ENCODE measurements around the gene NUTM2A. TPM values are rescaled to one million over a fixed set of nuclear protein-coding genes. Genes with fewer than 3 reads are reported as not detected.
"Not testable (repeated sequence)": the region's sequence is repeated elsewhere in the genome, so short reads cannot be mapped to it uniquely, and the experiment has no call there.

Gene NUTM2A
- total RNA-seq, 1 donor from 2014 or later: 0.59 TPM

DNA sequence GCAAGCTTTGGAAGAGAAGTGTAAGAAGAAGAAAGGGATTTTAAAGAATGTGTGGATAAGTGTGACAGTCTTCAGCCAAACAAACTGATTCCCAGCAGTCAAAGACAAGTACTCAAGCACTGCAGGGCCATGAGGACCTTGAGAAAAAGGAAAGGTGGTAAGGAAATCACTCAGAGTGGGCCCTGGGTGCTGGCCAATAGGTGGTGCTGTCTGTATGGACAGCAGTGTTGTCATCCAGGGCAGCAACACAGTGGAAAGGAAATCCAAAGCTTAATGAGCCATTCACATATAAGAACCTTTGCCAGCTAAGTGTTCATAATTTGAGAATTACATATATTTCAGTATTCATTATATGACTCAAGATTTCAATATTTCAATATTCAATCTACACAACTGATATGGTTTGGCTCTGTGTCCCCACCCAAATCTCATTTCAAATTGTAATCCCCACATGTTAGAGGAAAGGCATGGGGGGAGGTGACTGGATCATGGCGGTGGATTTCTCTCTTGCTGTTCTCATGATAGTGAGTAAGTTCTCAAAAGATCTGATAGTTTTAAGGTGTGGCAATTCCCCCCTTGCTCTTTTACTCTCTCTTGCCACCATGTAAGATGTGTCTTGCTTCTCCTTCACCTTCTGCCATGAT, 55.6 kb downstream of the NUTM2A start:
- not testable (repeated sequence) for DNase-seq

Other genes starting within 250 kb of the NUTM2A start
- gene FAM25A, start 205.2 kb upstream of the NUTM2A start, total RNA-seq: 16.3 TPM
- 134 TPM for gene GLUD1, start 130.6 kb upstream of the NUTM2A start, total RNA-seq
- 37.9 TPM for gene SHLD2, start 130.2 kb upstream of the NUTM2A start, total RNA-seq
- 2.8 TPM for gene NUTM2D, start 132.3 kb downstream of the NUTM2A start, total RNA-seq

Data from skin of body (tissue), 2 donors.